ENCODE data around the gene NAA15.
"Not testable (repeated sequence)": the region's sequence is repeated elsewhere in the genome, so short reads cannot be mapped to it uniquely, and the experiment has no call there.

Gene NAA15

GRCh38 chr4:139301113-139301820 lies at the start of gene NAA15:
Gene NAA15 (plus strand): TSS chr4:139301505. CDS start chr4:139301778, 273 bp downstream.
- no peak for TF ChIP-seq CTCF (IDR thresholded peaks at IDR 0.05; ENCODE audit: low read depth, low read length)
- peak within 1 kb of the TSS; percentile 86 for H3K4me3 ChIP-seq (ENCODE audit: low read depth, low read length)

GRCh38 chr4:139253046-139253445 lies 48.3 kb upstream of the NAA15 start:
- no peak for TF ChIP-seq CTCF (IDR thresholded peaks at IDR 0.05; ENCODE audit: low read depth, low read length)
- H3K4me3 ChIP-seq (ENCODE audit: low read depth, low read length), result no peak overlapping the region

DNA sequence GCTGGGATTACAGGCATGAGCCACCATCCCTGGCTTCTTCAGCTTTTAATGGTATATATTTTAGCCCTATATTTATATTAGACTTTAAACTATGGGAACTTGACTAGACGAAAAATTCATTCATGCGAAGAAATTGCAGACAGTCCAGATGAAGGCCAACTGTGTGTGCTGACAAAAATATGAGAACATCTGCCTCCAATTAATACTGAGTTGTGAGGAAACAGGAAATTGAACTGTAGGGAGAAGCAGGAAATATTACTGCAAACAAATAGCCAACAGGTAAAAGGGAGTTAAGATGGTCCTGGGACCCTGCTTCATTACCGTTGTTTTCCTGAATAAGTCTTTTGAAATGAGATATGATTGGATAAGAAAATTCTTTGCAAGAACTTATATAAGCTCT lies 47.6 kb upstream of the NAA15 start:
- TF ChIP-seq CTCF (IDR thresholded peaks at IDR 0.05; ENCODE audit: low read depth, low read length), result no peak
- no peak overlapping the region for H3K4me3 ChIP-seq (ENCODE audit: low read depth, low read length)

DNA sequence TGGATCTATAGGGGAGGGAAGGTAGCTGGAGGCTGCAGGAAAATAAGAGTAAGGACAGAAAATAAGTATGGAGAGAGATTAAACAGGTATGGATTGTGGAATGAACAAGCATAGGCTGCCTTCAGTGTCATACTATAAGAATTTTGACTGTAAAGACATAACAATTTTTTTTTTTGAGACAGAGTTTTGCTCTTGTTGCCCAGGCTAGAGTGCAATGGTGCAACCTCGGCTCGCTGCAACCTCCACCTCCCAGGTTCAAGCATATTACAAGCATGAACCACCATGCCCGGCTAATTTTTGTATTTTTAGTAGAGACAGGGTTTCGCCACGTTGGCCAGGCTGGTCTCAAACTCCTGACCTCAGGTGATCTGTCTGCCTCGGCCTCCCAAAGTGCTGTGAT lies 45.7 kb upstream of the NAA15 start:
- H3K4me3 ChIP-seq (ENCODE audit: low read depth, low read length), result not testable (repeated sequence)

GRCh38 chr4:139256349-139256748 lies 45.0 kb upstream of the NAA15 start:
- TF ChIP-seq CTCF (IDR thresholded peaks at IDR 0.05; ENCODE audit: low read depth, low read length), result no peak
- no peak overlapping the region for H3K4me3 ChIP-seq (ENCODE audit: low read depth, low read length)

- no peak overlapping the region for H3K4me3 ChIP-seq (ENCODE audit: low read depth, low read length)
- no peak for TF ChIP-seq CTCF (IDR thresholded peaks at IDR 0.05; ENCODE audit: low read depth, low read length)
These were observed 35.7 kb upstream of the NAA15 start for GRCh38 chr4:139265654-139266053.

- no peak for TF ChIP-seq CTCF (IDR thresholded peaks at IDR 0.05; ENCODE audit: low read depth, low read length)
- H3K4me3 ChIP-seq (ENCODE audit: low read depth, low read length), result peak overlapping the region; percentile 50
These were observed 35.1 kb upstream of the NAA15 start for GRCh38 chr4:139266208-139266582.

All from WI38 (cell line).